Measurements from ENCODE around the gene THSD4. TPM values are rescaled to one million over a fixed set of nuclear protein-coding genes. Genes with fewer than 3 reads are reported as not detected.

THSD4 gene
- total RNA-seq, 1 donor, result 50.9 TPM

GRCh38 chr15:71686221-71687050 is 571.2 kb downstream of the THSD4 start:
- TF ChIP-seq, protein P1, sequence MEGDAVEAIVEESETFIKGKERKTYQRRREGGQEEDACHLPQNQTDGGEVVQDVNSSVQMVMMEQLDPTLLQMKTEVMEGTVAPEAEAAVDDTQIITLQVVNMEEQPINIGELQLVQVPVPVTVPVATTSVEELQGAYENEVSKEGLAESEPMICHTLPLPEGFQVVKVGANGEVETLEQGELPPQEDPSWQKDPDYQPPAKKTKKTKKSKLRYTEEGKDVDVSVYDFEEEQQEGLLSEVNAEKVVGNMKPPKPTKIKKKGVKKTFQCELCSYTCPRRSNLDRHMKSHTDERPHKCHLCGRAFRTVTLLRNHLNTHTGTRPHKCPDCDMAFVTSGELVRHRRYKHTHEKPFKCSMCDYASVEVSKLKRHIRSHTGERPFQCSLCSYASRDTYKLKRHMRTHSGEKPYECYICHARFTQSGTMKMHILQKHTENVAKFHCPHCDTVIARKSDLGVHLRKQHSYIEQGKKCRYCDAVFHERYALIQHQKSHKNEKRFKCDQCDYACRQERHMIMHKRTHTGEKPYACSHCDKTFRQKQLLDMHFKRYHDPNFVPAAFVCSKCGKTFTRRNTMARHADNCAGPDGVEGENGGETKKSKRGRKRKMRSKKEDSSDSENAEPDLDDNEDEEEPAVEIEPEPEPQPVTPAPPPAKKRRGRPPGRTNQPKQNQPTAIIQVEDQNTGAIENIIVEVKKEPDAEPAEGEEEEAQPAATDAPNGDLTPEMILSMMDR (IDR thresholded peaks at IDR 0.05; ENCODE audit: insufficient read depth, low read length), result no peak
- DNase-seq (ENCODE audit: low read depth), result no peak

DNA sequence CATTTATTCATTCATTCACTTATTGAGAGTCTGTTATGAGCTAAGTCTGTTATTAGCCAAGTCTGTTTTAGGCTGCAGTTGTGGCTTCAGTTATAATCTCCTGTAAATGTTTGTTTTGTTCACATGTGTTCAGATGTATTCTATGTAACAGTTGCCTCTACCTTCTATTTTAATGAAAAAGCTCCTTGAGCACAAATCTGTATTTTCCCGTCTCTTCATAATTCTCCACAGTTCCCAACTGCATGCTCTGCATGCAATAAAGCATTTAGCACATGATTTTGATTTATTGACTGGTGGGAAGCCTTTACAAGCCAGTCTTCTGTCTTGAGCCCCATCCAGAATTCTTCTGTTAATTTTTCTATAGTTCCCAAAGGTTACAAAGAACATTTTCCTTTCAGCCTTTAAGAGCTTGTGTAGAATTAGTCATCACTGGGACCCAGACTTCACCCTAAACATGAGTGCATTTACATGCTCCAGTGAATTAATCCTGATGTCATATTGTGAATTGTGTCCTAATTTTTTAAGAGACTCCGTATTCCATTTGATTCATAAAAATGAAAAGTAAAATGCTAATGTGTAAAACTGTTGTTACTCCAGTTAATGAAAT is 572.7 kb downstream of the THSD4 start:
- peak; percentile 50 for DNase-seq (ENCODE audit: low read depth)
- H3K4me3 ChIP-seq (ENCODE audit: low read depth, low read length), result no peak overlapping the region
- TF ChIP-seq, protein P1 (IDR thresholded peaks at IDR 0.05; ENCODE audit: insufficient read depth, low read length), result no peak

More at GRCh38 chr15:71686221-71687050, 571.2 kb downstream of the THSD4 start:
- no peak overlapping the region for H3K4me3 ChIP-seq (ENCODE audit: low read depth, low read length)

- no peak overlapping the region for H3K4me3 ChIP-seq (ENCODE audit: low read depth, low read length)
- no peak for DNase-seq (ENCODE audit: low read depth)
- TF ChIP-seq, protein P1 (IDR thresholded peaks at IDR 0.05; ENCODE audit: insufficient read depth, low read length), result no peak
Observed at GRCh38 chr15:71688509-71689094, 573.3 kb downstream of the THSD4 start.

DNA sequence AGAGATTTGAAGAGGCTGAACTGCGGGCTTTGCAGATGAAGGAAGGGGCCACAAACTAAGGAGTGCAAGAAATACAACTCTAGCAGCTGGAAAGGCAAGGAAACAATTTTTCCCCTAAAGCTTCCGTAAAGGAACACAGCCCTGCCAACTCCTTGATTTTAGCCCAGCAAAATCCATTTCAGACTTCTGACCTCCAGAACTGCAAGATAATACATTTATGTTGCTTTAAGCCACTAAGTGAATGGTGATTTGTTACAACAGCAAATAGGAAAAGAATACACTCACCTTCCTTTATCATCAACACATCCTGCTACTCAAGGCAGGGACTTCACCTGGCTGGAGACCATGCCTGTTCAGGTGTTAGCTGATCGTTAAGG is 575.8 kb downstream of the THSD4 start:
- TF ChIP-seq, protein P1 (IDR thresholded peaks at IDR 0.05; ENCODE audit: insufficient read depth, low read length), result no peak
- no peak overlapping the region for H3K4me3 ChIP-seq (ENCODE audit: low read depth, low read length)

GRCh38 chr15:71691458-71692417 is 576.5 kb downstream of the THSD4 start:
- DNase-seq (ENCODE audit: low read depth), result peak; percentile 95
- TF ChIP-seq, protein P1 (IDR thresholded peaks at IDR 0.05; ENCODE audit: insufficient read depth, low read length), result no peak
- H3K4me3 ChIP-seq (ENCODE audit: low read depth, low read length), result peak overlapping the region; percentile 18

More for the DNA sequence above, 575.8 kb downstream of the THSD4 start:
- no peak for DNase-seq (ENCODE audit: low read depth)

DNA sequence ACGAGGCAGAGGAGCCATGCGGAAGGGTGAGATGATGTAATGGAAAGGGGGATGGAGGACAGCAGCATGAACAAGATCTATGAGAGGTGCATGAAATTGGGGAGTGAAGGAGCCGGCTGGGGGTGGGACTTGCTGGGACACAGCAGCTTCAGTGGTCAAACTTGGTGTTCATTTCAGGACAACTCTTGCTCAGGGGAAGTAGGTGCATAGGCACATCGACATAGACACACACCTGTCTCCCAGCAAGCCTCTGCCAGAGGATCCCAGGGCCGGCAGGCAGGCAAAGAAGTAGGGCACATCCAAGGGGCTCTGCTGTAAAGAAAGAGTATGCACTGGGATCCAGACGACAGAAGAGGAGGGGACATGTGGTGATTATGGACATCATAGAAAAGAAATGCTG is 582.0 kb downstream of the THSD4 start:
- DNase-seq (ENCODE audit: low read depth), result no peak
- H3K4me3 ChIP-seq (ENCODE audit: low read depth, low read length), result no peak overlapping the region
- TF ChIP-seq, protein P1 (IDR thresholded peaks at IDR 0.05; ENCODE audit: insufficient read depth, low read length), result no peak

All from fibroblast of the aortic adventitia (primary cell).